DLD1 (cell line): ENCODE data around the gene OSBPL9.

Experiments used
- in situ Hi-C: cut with HindIII; loops from 2 replicates; pipeline ENCODE4 v1.10.0; 2017; ENCODE audit warnings: low sequenced_read_pairs

OSBPL9 gene

DNA sequence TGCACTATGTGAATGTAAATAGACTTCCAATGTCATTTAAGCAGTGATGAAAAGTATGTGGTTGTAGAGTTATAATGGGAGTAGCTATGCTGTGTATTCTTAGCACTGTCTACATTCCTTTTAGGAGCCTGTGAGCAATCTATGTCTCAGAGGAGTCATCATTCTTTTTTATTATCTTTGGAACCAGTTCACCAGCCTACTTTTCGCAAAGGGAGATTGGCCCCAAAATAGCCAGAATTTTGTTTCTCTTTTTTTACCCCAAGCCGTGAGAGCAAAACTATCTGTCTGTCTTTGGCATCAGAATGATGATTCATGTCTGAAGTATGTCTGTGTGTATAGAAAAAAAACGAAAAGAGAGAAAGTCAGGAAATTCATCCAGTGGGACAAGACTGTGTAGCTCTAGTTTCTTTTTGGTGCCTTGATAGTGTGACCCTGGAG, 44.2 kb downstream of the OSBPL9 start:
- in situ Hi-C loops: no loop called here

DNA sequence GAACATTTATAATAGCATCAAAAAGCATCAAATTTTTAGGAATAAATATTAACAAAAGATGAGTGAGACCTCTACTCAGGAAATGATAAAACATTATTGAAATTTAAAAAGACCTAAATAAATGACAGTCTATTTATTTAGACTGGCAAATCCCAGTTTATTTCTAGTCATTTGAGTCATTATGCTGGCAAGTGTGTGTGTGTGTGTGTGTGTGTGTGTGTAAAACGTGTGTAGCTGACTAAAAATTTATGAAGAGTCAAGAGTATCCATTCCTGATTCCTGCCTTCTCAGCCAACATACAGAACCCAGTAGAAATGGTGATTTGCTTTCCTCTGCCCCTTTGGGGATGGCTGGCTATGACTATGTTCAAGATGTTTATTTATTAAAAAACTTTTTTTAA, 46.2 kb downstream of the OSBPL9 start:
- in situ Hi-C loops: no loop called here

DNA sequence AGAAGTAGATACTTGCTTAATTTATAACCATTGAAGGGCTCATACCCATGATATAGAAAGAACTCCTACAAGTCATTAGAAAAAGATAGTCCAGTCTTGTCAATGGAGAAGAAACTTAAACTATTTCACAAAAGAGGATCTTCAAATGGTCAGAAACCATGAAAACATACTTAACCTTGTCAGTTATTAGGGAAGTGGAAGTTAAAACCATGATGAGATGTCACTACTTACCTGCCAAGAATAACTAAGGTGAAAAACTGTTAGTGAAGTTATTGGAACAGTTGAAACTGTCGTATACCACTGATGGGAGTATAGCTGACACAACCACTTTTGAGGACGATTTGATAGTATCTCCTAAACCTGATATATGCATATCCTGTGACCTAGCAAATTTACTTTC, 46.8 kb downstream of the OSBPL9 start:
- in situ Hi-C loops: no loop called here

DNA sequence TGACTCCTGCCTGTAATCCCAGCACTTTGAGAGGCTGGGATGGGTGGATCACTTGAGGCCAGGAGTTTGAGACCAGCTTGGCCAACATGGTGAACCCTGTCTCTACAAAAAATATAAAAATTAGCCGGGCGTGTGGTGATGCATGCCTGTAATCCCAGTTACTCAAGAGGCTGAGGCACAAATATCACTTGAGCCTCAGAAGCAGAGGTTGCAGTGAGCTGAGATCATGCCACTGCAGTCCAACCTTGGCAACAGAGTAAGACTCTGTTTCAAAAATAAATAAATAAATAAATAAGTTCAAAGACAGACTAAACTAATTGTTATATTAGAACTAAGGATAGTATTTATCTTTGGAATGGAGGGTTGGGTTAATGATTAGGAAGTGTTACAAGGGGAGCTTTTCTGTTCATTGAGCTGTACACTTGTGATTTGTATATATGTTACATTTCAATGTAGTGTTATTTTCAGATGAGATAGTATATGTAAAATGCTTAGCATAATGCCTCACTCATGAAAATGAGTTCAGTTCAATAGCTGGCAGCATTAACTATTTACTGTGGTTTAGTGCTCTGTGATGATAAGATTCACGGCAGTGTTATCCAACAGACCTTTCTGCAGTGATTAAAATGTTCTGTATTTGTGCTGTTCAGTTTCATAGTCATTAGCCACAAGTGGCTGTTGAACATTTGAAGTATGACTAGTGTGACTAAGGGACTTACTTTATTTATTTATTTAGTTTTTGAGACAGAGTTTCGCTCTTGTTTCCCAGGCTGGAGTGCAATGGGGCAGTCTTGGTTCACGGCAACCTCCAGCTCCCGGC, 47.7 kb downstream of the OSBPL9 start:
- in situ Hi-C loops: no loop called here

DNA sequence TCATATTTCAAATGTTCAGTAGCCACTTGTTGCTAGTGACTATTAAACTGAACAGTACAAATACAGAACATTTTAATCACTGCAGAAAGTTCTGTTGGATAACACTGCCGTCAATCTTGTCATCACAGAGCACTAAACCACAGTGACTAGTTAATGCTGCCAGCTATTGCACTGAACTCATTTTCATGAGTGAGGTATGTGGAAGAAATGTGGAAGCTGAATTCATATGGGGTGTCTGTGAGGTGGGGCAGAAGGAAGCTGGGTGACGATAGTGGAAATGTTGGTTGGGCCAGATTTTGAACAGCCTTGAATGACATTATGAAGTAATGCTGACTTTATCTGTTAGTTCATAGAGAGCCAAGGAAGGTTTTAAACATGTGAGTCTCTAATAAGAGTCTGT, 49.6 kb downstream of the OSBPL9 start:
- in situ Hi-C loops: no loop called here

DNA sequence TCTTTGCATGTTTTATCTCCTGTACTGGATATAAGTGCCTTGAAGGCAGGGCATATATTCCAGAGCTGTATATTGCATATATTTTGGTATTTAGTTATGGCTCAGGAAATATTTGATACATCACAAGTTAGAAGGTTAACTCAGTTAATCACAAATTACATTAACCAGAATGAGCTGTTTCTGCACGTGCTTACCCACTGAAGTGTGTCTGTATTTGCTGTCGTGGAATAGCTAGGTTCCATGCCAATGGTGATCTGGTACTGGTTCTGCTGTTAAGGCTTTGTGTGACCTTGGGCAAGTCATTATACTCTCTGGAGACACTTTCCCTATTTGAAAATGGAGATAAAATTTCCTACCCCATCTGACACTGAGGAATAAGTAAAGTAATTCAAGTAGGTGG, 50.7 kb downstream of the OSBPL9 start:
- in situ Hi-C loops: no loop called here

DNA sequence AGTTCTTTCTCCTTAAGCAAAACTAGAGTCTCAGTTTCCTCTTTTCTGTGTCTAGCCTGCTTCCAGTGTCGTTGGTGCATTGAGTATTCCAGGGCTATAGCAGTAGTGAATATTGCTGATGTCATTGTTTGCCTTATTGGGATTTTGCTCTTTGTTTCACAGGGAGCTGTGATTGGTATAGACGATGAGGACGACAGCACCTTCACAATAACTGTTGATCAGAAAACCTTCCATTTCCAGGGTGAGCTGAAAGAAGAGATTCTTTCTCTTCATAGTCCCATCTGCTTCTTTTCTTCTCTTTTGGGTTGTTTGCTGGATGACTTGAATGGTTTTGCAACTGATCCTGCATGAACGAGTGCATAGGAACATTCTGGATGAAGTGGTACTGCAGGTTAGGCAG, 52.4 kb downstream of the OSBPL9 start:
- in situ Hi-C loops: no loop called here

DNA sequence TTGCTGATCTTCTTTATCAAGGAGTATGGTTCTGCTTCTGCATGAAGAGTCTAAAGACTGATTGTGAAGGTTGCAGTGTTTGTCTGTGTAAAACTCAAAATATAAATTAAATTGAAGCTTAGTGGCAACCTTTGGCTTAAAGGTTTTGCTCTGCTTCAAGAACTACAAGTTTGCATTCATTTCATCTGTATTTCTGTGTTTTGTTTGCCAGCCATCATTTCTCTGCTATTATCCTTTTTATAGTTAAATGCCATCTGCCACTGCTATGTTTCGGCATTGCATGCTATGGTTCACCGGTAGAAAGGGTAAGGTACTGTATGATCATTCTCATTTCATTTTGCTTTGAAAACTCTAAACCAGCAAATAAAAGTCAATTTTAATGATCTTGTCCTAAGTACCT, 52.9 kb downstream of the OSBPL9 start:
- in situ Hi-C loops: no loop called here

DNA sequence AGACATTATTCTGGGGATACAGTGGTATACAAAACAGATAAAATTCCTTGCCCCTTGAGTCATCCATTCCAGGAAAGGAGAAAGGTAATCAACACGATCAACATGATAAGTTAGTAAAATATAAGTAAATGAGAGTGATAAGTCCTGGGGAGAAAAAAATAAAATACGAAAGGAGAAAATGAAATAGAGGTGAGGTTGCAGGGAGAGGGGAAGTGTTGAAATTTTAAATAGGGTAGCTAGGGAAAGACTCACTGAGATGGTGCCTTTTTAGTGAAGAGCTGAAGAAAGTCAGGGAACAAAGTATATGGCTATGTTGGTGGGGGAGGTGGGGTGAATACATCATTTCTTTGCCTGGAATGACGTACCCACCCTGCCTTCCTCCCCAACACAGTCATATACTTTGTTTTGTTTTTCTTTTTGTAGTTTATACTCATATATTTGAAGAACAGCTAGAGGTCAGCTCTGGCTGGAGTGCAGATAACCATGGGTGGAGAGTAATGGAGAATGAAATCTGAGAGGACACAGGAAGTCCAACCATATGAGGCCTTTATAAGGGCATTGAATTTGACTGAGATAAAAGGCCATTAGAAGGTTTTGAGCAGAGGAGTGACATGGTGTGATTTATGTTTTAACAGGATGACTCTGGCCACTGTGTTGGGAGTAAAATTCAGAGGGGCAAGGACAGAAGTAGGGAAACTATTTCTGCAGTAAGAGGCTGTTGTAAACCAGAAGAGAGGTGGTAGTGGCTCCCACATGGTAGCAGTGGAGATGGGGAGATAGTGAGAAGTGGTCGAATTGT, 54.8 kb downstream of the OSBPL9 start:
- in situ Hi-C loops: no loop called here

DNA sequence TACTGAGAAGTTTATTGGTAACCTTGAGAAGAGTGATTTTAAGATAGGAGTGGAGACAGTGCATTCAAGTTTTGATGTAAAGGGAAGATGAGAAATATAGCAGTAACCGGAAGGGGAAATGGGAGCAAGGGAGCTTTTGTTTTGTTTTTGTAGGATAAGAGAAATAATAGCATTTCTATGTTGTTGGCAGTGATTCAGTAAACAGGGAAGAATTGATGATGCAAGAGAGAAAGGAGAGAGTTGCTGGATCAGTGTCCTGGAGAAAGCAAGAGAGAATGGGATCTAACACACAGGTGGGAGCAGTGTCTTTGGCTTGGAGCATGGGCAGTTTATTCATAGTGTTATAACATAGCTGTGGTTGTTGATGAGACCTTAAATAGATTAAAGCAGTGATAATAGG, 56.4 kb downstream of the OSBPL9 start:
- in situ Hi-C loops: no loop called here

DNA sequence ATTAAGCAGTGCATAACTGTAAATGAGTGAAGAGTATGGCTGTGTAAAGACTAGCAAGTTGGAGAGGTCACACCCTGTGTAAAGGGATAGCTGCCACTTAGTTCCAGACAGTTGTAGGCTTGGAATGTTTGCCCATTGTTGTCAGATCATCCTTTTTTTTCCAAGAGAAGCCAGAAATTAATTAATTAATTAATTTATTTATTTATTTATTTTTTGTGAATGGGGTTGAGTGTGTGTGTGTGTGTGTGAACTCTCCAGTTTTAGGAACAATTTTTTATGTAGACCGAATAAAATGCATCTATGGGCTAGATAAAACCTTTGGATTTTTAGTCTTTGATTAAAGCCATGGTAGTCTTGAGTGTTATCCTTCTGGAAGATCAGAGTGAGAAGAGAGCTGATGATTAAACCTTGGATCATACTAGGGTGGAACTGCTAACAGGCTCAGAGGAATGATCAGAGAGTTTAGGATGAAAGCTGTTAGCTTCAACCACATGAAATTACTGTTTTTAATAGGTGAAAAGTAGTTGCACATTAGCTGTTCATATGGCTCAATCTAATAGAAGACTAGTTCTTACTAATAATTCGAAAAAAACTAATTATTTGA, 58.4 kb downstream of the OSBPL9 start:
- in situ Hi-C loops: no loop called here

DNA sequence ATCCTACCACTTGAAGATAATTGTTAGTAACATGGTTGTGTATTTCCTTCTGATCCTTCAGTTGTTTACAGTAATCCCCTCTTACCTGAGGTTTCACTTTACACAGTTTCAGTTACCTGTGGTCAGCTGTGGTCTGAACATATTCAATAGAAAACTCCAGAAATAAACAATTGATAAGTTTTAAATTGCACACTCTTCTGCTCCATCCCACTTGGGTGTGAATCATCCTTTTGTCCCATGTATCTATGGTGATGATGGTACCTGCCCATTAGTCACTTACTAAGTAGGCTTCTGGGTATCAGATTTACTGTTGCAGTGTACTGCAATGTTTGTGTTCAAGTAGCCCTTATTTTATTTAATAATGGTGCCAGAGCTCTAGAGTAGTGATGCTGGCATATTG, 62.5 kb downstream of the OSBPL9 start:
- in situ Hi-C loops: no loop called here

DNA sequence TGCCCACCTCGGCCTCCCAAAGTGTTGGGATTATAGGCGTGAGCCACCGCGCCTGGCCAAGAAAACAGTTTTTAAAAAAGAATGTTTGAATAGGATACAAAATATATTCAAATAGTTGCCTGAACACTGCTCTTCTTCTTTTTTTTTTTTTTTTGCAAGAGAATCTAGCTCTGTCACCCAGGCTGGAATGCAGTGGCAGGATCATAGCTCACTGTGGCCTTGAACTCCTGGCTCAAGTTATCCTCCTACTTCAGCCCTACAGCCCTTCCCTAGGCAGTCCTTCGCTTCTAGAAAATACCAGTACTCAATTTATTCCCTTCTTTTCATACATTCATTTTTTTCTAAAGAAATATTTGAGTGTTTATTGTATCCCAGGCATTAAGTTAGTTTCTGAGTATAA, 67.9 kb downstream of the OSBPL9 start:
- in situ Hi-C loops: no loop called here

DNA sequence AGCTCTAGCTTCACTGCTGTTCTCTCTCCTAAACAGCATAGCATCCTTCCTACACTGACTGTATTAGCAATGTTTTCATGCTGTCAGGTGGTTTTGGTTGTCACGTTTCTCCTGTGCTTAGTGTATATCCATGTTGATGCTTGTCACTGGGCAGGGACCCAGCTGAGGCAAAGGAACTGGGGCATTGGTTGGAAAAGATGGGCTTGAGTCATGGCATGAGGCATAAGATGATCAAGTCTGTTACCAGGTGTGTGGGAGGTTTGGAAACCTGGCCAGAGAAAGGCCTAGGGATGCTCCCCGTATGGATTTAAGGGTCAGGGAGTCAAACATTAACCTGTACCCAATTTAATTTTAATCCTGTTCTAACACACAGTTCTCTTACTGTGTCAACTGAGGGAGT, 69.6 kb downstream of the OSBPL9 start:
- in situ Hi-C loops: no loop called here

DNA sequence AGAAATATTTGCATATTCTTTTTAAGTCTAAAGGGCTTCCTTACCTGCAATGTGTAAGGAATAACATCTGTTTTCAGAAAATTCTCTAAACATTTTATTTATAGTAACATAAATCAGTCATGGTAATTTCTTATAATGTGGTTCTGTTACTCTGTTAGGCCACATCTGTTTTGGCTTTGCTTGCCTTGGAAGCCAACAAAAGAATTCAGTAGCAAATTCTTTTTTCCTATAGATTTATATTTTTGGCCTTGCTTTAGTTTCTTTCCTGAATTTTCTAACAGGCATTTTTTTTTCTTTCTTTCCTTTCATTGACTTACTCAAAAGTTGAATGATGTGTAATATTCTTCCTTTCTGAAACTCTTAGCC, 72.2 kb downstream of the OSBPL9 start:
- in situ Hi-C loops: no loop called here

DNA sequence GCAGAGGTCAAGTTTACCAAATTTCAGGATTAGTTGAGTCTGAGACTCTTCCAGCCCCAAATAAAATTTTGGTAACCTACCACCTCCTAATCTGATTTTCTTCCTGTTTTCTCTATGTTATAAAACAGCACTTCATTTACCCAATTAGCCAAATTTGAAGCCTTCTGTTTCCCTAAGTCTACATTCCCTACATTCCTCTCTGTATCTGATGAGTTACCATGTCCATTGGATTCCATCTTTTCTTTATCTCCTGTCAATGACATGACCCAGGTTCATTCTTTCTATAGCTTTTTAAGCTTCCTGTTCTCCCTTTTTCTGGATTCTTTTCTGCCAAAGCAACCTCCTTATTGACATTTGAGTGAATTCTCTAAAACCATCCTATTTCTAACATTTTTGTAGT, 72.8 kb downstream of the OSBPL9 start:
- in situ Hi-C loops: no loop called here

DNA sequence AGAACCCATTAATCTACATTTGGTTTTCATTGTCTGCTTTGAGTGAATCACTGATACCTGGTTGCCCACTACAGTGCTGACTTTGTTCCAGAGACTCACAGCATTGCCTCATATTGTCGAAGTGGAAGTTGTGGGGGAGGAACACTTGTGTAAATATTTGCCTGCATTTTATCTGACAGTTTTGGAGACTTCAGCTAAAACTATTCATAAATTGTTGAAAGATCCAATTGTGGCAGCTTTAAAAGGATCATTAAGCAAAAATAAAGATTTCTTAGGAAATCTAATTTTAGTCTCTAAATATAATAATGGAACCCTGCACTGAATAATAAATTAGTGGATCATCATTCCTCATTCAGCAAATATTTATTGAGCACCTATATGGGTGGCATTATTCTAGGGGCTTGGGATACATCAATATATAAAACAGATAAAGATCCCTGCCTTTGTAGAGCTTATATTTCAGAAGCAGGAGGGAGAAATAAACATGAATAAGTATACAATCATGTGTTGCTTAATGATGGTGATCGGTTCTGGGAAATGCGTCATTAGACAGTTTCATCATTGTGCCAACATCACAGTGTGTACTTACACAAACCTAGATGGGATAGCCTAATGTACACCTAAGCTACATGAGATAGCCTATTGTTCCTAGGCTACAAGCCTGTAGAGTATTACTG, 73.5 kb downstream of the OSBPL9 start:
- in situ Hi-C loops: no loop called here

DNA sequence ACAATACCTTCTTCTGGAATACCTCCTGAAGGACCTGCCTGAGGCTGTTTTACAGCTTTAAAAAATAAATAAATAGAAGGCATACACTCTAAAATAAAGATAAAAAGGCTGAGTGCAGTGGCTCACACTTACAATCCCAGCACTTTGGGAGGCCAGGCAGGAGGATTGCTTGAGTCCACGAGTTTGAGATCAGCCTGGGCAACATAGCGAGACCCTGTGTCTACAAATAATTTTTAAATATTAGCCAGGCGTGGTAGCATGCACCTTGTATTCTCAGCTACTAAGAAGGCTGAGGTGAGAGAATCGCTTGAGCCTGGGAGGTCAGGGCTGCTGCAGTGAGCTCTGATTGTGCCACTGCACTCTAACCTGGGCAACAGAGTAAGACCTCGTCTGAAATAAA, 75.0 kb downstream of the OSBPL9 start:
- in situ Hi-C loops: no loop called here

DNA sequence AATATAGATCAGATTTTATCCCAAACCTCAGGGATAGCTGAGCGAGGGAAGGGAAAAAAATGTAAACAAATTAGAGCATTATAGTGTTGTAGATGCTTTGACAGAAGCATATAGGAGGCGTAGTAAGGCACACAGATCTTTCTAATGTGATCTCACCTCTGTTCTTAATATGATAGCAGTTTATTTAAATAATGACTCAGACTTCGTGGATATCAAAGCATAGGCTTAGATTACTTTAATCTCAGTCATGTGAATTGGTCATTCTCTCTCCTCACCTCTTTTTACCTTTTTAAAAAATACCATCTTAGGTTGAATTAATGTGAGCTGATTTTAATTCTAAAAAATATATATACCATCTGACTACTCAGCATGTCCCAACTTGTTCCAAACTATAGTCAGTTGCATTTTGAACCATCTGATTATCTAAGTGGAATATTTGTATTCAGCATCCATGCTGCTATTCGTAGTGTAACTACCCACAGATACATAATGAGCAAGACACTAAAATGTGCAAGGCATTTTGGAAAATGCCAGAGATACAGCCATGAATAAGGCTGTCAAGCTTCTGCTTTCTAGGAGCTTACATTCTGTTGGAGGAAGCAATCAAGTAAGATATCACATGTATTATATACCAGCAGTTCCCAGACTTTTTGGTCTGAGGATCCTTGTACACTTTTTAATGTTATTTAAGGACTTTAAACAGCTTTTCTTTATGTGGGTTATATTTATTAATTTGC, 76.7 kb downstream of the OSBPL9 start:
- in situ Hi-C loops: no loop called here

DNA sequence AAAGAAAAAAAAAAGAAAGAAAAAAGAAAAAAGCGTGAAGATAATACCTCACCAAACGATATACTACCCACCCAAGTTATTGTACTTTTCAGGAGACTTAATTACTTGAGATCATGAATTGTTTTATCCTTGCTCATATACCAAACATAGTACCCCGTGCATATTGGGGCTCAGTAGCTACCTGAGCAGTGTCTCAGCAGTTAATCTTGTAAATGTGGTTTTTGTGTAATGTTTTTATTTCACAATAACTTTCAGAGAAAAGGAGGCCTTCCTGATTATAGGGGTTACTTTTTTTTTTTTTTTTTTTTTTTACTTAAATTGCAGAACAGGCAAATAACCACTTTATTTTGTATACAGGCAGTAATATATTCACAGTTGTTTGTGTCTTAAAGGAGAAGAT, 80.3 kb downstream of the OSBPL9 start:
- in situ Hi-C loops: no loop called here

DNA sequence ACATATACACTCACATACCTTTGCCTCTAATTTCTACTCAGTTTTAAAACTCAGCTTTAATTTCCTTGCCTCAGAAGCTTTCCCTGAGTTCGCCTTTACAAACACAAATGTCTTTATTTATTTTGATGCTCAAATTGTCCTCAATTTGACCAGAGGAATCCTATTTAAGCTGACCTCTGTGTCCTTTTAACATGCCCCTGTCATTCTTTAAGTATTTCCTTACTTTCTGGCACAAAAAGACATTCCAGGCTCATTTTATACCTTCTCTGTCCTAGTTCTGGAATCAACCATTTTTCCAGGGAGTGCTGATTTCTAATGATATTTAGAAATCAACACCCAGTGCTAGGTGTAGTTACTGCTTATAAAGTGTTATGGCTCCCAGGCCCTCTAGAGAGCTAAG, 82.5 kb downstream of the OSBPL9 start:
- in situ Hi-C loops: no loop called here
